Pons (tissue), 1 donor: ENCODE measurements around the gene SLBP.

ENCODE experiments used
- DNase-seq: peaks from one replicate; pipeline ENCODE4 v3.0.0-alpha.2; 2016; ENCODE audit warnings: low spot score

The SLBP gene

GRCh38 chr4:1651609-1652008, 60.5 kb downstream of the SLBP start:
- DNase-seq = no peak

- DNase-seq = no peak
Observed at GRCh38 chr4:1648962-1649361, 63.2 kb downstream of the SLBP start.

- no peak for DNase-seq
Observed at GRCh38 chr4:1647432-1647831, 64.7 kb downstream of the SLBP start.

GRCh38 chr4:1646690-1647089, 65.4 kb downstream of the SLBP start:
- peak; percentile 15 for DNase-seq

GRCh38 chr4:1644891-1645657, 67.0 kb downstream of the SLBP start:
- peak; percentile 94 for DNase-seq

- no peak for DNase-seq
Observed at GRCh38 chr4:1643971-1644735, 68.0 kb downstream of the SLBP start.
